RPMI7951 (cell line): Measurements from ENCODE around the gene KCNC1. TPM values are rescaled to one million over a fixed set of nuclear protein-coding genes. Genes with fewer than 3 reads are reported as not detected.

ENCODE experiments used
- DNase-seq: peaks from one replicate; pipeline ENCODE4 v3.0.0-alpha.2; 2012; ENCODE audit warnings: low read depth
- total RNA-seq: library from RNA; depleted of rRNA; stranded (reverse); fragments of >200 nt; shearing (Covaris generic); gene quantifications from 2 replicates; pipeline ENCODE4 v1.2.3, GENCODE V29; 2014

Gene KCNC1
- total RNA-seq, 1 experiment from 2014 or later = not detected

DNA sequence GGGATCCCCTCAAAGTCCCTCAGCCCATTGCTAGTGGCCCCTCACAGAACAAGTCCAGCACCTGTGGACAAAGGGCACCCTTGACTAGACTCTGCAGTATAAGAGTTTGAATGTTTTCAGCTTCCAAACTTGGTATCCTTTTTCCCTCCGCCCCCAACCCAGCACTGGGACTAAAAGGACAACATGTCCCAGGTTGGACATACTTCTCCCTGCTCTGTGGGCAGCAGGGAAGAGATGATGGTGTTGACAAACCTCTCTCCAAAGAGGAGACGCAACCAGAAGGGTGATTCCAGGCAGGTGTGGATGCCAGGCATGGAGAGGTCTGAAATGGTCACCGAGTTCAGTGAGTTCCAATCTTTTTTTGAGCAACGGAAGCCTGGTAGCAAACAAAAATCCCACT, 19.7 kb upstream of the KCNC1 start:
- no peak for DNase-seq

DNA sequence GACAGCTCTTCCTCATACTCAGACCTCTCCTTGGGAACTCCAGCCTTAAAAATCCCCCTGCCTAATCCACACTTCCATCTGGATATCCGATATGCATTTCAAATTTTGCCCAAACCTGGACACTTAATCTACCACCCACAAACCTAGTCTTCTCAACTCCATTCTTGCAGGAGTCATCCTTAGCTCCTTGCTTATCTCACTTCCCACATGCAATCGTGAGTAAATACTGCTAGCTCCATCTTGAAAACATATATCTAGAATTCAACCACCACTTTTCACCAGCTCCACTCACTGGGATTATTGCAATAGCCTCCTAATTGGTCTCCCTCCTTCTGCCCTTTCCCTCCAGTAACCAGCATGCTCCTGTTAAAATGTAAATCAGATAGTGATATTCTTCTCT, 17.8 kb upstream of the KCNC1 start:
- no peak for DNase-seq

DNA sequence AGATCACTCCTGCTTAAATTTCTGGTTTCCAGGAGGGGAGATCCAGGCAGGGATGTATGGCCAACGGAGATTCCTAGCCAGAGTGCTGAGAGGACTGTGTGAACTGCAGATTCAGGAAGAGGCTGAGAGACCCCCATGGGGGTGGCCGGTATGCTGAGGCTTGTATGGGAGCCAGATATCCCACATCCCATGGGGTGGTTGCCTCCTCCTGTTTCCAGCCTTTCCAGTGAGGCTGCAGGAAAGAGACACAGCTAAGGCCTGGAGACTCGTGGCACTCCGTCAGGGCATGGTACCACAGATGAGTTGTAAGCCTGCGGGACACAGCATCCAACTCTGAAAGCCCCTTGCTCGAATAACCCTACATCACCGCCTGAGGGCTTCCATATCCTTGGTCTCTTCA, 16.6 kb upstream of the KCNC1 start:
- no peak for DNase-seq

DNA sequence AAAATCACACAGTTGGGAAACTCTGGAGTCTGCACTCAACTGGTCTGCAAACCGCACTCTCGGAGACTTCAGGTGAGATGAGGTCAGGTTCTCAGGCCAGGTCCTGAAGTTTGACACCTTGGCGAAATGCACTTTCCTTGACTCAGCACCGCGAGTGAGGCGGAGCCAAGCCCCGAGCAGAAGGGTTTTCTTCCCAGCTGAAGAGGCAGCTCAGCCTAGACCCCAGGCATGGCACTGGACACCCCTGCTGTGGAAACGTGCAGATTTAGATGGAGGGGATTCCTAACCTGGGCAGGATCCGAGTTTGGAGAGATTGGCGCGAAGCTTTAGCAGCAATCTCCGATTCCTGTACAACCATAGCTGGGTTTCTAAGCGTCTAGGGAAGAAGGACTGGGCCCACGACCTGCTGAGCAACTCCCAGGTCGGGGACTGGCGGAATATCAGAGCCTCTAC, 16.0 kb upstream of the KCNC1 start:
- DNase-seq = no peak

DNA sequence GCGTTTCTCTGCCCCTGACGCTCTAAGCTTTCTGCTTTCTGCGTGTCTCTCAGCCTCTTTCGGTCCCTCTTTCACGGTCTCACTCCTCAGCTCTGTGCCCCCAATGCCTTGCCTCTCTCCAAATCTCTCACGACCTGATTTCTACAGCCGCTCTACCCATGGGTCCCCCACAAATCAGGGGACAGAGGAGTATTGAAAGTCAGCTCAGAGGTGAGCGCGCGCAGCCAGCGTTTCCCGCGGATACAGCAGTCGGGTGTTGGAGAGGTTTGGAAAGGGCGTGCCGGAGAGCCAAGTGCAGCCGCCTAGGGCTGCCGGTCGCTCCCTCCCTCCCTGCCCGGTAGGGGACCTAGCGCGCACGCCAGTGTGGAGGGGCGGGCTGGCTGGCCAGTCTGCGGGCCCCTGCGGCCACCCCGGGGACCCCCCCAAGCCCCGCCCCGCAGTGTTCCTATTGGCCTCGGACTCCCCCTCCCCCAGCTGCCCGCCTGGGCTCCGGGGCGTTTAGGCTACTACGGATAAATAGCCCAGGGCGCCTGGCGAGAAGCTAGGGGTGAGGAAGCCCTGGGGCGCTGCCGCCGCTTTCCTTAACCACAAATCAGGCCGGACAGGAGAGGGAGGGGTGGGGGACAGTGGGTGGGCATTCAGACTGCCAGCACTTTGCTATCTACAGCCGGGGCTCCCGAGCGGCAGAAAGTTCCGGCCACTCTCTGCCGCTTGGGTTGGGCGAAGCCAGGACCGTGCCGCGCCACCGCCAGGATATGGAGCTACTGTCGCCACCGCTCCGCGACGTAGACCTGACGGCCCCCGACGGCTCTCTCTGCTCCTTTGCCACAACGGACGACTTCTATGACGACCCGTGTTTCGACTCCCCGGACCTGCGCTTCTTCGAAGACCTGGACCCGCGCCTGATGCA, 15.3 kb upstream of the KCNC1 start, which contains the start of gene MYOD1:
Gene MYOD1, plus strand, starts transcription at position 544 of the 910 bp plus-strand sequence. Its CDS starts 212 bp downstream, at position 756.
- DNase-seq = peak; percentile 13

DNA sequence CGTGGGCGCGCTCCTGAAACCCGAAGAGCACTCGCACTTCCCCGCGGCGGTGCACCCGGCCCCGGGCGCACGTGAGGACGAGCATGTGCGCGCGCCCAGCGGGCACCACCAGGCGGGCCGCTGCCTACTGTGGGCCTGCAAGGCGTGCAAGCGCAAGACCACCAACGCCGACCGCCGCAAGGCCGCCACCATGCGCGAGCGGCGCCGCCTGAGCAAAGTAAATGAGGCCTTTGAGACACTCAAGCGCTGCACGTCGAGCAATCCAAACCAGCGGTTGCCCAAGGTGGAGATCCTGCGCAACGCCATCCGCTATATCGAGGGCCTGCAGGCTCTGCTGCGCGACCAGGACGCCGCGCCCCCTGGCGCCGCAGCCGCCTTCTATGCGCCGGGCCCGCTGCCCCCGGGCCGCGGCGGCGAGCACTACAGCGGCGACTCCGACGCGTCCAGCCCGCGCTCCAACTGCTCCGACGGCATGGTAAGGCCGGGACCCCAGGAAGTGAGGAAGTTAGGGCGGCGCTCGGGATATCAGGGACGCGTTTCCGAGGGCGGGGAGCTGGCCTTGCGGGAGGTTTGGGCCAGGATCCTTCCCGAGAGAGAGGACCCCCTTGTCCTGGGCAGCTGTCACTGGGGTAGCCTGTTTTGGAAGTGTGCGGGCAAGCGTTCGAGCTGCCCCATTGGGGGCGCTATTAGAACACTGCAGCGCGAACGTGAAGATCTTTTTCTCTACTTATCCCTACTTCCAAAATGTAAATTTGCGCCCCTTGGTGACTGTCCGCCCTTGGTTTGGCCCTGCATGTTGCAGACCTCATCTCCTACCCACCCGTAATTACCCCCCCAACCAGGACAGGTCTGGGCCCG, 14.4 kb upstream of the KCNC1 start:
- DNase-seq = peak; percentile 22

DNA sequence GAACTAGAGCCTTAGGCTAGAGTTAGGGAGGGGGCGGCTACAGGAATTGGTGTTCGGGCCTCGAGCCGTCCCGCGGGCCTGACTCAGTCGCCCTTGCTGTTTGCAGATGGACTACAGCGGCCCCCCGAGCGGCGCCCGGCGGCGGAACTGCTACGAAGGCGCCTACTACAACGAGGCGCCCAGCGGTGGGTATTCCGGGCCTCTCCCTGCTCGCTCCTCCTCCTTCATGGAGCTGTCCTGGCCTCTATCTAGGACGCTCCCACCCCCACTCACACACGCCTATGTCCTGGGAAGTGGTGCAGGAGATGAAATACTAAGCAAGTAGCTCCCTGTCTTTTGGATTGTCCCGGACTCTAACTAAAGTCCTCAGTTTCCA, 13.8 kb upstream of the KCNC1 start:
- no peak for DNase-seq

DNA sequence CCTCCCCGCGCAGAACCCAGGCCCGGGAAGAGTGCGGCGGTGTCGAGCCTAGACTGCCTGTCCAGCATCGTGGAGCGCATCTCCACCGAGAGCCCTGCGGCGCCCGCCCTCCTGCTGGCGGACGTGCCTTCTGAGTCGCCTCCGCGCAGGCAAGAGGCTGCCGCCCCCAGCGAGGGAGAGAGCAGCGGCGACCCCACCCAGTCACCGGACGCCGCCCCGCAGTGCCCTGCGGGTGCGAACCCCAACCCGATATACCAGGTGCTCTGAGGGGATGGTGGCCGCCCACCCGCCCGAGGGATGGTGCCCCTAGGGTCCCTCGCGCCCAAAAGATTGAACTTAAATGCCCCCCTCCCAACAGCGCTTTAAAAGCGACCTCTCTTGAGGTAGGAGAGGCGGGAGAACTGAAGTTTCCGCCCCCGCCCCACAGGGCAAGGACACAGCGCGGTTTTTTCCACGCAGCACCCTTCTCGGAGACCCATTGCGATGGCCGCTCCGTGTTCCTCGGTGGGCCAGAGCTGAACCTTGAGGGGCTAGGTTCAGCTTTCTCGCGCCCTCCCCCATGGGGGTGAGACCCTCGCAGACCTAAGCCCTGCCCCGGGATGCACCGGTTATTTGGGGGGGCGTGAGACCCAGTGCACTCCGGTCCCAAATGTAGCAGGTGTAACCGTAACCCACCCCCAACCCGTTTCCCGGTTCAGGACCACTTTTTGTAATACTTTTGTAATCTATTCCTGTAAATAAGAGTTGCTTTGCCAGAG, 13.2 kb upstream of the KCNC1 start:
- DNase-seq = no peak

DNA sequence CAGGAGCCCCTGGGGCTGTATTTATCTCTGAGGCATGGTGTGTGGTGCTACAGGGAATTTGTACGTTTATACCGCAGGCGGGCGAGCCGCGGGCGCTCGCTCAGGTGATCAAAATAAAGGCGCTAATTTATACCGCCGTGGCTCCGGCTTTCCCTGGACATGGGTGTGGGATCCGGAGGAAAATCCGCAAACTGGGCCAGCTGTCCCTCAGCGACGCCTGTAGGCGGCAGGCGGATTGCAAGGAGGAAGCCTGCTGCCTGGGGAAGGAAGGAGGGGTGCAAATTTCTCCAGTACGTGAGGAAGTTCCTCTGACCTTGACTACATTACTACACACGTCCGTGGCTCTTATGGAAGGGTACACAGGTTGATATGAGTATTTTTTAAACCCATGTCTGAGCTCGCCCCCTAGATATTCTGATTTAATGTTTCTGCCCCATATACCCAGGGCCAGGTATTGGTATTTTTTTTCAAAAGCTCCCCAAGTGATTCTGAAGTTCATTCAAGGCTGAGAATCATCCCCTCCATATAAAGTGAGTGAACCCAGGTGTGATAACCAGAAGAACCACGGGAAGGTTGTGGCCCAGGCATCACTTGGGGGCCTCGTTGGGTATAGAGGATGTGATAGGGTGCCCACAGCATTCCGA, 12.5 kb upstream of the KCNC1 start:
- peak; percentile 21 for DNase-seq

DNA sequence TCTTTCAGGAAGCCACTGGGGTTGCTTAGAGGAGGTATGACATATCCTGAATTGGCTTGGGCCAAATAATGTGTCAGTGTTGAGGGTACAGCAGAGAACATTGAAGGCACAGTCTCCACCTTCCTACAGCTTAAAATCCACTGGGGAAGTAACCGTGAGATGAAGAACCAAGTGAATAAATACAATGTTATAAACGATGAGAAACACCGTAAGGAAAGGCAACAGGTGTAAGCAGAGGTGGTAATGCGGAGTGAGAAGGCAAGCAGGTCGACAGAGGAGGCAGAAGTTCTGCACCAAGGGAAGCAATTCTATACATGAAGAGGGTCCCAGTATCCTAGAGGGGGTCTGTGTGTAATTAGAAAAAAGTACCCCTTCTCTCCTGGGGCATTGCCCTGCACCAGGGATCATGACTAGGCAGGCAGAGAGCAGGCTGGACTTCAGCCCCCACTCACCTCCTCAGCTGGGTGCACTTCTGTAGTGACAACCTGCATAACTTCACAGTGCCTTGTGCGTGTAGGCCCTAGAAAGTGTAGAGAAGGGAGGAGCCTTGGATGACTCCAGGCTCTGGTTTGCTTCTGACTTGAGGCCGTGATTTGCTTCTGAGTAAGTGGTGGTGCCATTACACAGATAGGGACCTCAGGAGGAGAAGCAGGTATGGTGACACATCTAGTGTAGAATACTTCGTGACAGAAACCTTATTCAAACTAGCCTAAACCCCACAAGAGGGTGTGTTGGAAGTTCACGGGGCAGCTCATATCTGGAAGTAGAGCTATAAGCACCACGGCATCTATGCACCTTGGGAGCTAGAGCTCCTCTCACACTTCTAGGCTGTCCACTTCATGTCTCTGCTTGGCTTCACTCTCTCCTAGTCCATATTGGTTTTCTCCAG, 10.3 kb upstream of the KCNC1 start:
- DNase-seq = no peak

DNA sequence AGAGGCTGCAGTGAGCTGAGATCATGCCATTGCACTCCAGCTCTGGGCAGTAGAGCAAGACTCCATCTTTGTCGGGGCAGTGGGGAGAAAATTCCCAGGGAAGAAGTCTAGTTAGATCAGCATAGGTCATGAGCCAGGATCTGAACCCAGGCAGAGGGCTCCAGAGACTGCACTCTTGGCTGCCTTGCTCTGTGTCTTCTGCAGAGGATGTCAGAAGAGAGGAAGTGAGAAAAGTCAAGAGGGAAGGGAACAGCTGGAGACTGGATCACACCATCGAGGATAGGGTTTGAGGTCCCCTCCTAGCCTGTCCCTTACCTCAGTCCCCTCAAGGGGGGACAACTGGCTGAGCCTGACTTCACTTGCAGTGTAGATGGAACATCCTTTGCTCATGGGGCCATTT, 9.4 kb upstream of the KCNC1 start:
- no peak for DNase-seq

DNA sequence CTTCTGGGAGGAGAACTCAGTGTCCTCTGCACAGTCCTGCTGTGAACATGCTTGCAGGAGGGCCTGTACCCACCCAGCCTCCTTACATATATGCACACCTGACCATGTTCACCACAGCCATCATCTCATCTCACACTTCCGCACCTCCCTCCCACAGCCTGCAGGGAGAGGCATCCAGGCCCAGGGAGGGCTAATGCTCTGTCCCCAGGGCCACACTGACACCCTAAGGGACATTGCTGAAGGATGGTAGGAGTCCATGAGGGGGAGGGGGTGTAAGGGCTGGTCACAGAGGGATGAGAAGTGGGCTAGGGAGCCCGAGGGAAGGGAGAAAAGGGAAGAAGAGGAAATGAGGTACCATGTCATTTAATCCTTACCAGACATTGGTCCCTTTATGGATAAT, 4.4 kb upstream of the KCNC1 start:
- DNase-seq = no peak

DNA sequence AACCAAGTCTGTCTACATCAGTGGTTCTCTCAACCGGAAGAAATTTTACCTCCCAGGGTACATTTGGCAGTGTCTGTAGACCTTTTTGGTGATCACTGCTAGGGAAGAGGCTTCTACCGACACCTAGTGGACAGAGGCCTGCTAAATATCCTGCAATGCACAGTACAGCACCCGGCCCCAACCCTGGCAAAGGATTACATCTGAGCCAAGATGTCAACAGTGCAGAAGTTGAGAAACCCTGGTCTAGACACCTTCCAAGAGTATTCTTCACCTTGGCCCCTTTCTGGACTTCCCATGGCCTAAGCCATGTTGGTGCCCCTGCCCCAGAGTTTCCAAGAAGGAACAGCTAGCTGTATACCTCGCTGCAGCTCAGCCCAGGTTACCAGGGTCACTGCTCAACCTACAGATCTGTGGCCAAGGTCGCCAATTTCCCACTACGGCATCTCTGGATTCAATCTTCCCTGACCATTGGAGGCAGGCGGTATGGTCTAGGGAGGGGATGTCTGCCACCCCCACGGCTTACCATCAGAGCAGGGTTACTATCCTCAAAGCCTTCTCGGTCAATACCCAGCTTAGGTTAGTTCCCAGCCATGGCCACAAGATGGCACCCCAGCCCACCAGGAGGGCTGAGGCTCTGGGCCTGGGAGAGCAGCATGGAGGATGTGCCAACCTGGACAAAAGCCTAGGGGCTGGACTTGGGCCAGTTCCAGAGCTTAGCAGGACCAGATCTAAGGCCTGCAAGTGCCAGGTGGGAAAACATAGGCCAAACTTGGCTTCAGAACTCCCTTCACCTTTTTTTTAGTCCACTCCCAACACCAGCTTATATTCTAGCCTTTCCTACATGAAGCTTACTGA, 3.7 kb upstream of the KCNC1 start:
- DNase-seq = peak; percentile 57

DNA sequence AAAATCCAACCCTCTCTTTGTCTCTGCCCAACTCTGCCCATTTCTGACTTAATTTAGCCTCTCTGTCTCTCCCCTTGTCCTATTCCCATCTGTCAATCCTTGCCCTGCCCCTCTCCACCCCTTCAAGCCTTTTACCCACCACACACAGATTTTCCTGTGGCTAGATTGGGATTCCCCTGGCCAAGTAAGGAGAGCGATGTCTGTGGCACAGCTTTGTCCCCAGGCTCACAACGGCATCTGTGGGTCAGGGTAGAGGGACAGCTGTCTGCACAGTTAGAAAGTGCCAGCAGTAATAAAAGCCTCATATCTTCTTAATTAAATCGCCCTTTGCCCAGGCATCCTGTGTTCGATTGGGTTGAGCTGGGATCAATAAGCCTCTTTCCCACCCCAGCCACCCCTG, 1.3 kb upstream of the KCNC1 start:
- DNase-seq = no peak

DNA sequence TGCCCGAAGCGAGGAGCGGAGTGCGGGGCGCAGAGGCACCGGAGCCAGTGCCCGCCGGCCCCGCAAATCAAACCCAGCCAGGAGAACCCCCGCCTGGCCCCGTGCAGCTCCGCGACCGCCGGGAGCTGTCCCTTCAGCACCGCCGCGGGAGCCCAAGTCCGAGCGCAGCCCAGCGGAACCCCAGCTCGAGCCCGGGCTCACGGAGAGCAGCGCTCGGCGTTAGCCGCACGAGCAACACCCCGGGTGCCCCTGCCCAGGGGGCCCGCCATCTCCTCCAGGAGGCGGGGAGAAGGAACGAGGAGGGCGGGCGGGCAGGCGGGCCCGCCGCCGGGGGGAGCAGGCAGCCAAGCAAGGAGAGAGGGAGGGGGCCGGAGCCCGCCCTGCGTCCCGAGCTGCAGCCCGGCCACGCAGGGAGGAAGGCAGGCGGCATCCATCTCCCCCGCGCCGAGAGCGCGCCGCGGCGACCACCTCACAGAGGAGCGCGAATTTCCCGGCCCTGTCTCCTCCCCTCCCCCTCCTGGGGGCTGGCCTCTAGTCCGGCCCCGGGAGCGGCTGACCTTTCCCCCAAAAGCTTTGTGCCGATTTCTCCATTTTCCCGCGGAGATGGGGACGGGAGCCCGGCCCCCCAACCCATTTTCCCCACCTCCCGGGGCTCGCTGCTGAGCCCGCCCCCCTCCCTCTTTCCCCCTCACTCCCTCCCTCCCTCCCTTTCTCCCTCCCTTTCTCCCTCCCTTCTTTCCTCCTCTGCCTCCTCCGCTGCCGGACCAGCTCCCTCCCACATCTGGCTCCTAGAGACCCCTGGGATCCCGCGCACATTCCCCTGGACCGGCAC, 621 bp downstream of the KCNC1 start:
- DNase-seq = peak; percentile 53

DNA sequence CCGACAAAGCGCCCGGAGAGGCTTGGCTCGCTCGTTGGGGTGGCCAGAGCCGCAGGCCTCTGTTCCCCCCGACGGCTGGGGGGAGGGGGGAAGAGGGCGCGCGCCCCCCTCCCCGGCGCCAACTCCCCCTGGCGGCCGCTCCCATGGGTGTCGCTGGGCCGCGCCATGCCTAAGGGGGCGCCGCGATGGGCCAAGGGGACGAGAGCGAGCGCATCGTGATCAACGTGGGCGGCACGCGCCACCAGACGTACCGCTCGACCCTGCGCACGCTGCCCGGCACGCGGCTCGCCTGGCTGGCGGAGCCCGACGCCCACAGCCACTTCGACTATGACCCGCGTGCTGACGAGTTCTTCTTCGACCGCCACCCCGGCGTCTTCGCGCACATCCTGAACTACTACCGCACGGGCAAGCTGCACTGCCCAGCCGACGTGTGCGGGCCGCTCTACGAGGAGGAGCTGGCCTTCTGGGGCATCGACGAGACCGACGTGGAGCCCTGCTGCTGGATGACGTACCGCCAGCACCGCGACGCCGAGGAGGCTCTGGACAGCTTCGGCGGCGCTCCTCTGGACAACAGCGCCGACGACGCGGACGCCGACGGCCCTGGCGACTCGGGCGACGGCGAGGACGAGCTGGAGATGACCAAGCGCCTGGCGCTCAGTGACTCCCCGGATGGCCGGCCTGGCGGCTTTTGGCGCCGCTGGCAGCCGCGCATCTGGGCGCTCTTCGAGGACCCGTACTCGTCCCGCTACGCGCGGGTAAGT, 1.4 kb downstream of the KCNC1 start:
- DNase-seq = no peak

DNA sequence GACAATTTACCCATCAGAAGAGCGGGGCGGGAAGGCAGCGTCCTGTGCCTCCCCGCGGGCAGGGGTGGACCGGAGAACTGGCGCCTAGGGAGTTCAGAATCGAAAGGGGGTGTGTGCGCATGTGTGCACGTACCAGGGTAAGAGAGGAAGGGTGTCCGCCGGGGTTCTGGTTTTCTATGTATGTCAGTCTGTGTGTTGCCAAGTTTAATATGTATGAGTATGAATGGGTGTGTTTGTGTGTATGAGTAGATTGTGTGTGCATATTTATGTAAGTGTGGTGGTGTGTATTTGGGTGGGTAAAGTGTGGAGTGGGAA, 2.0 kb downstream of the KCNC1 start:
- DNase-seq = no peak
